ENCODE data around the gene TNIK.
"Not testable (repeated sequence)": the region's sequence is repeated elsewhere in the genome, so short reads cannot be mapped to it uniquely, and the experiment has no call there.

DNA sequence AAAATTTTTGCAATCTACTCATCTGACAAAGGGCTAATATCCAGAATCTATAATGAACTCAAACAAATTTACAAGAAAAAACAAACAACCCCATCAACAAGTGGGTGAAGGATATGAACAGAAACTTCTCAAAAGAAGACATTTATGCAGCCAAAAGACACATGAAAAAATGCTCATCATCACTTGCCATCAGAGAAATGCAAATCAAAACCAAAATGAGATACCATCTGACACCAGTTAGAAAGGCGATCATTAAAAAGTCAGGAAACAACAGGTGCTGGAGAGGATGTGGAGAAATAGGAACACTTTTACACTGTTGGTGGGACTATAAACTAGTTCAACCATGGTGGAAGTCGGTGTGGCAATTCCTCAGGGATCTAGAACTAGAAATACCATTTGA, 36.1 kb downstream of the TNIK start:
- TF ChIP-seq, protein P1, sequence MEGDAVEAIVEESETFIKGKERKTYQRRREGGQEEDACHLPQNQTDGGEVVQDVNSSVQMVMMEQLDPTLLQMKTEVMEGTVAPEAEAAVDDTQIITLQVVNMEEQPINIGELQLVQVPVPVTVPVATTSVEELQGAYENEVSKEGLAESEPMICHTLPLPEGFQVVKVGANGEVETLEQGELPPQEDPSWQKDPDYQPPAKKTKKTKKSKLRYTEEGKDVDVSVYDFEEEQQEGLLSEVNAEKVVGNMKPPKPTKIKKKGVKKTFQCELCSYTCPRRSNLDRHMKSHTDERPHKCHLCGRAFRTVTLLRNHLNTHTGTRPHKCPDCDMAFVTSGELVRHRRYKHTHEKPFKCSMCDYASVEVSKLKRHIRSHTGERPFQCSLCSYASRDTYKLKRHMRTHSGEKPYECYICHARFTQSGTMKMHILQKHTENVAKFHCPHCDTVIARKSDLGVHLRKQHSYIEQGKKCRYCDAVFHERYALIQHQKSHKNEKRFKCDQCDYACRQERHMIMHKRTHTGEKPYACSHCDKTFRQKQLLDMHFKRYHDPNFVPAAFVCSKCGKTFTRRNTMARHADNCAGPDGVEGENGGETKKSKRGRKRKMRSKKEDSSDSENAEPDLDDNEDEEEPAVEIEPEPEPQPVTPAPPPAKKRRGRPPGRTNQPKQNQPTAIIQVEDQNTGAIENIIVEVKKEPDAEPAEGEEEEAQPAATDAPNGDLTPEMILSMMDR (IDR thresholded peaks at IDR 0.05): not testable (repeated sequence)
- TF ChIP-seq POLR2A, POLR2AphosphoS5 (IDR thresholded peaks at IDR 0.05): not testable (repeated sequence)
